OCI-LY1 (cell line): ENCODE results near the gene PRKCD.

Source experiments
- H2AFZ ChIP-seq: fragments of 200-600 bp; sonication (generic), shearing (Covaris generic); 2 replicates; pipeline ENCODE4 v1.6.0; 2014; ENCODE audit warnings: antibody characterized with exemption, mild to moderate bottlenecking, low read length
- H3F3A ChIP-seq: fragments of 200-600 bp; sonication (generic), shearing (Covaris generic); 2 replicates; pipeline ENCODE4 v1.6.0; 2014; ENCODE audit warnings: mild to moderate bottlenecking, antibody characterized with exemption, low read length, moderate library complexity; ENCODE audit not compliant: insufficient read depth
- H3K27ac ChIP-seq: fragments of 200-600 bp; sonication (generic); 2 replicates; pipeline ENCODE4 v1.5.1; 2014; ENCODE audit warnings: low read length, mixed run types, mild to moderate bottlenecking, low read depth; ENCODE audit not compliant: poor library complexity, severe bottlenecking
- H3K27me3 ChIP-seq: fragments of 200-600 bp; sonication (generic); 2 replicates; pipeline ENCODE4 v1.6.0; 2014; ENCODE audit warnings: antibody characterized with exemption, mild to moderate bottlenecking, low read length, moderate library complexity; ENCODE audit not compliant: insufficient read depth
- H3K36me3 ChIP-seq: fragments of 200-600 bp; sonication (generic); 2 replicates; pipeline ENCODE4 v1.6.1; 2014; ENCODE audit warnings: mild to moderate bottlenecking, antibody characterized with exemption, low read length, moderate library complexity, mixed read lengths; ENCODE audit not compliant: insufficient read depth
- H3K4me1 ChIP-seq: fragments of 200-600 bp; sonication (generic); 2 replicates; pipeline ENCODE4 v1.5.1; 2014; ENCODE audit warnings: mild to moderate bottlenecking, low read length, moderate library complexity; ENCODE audit not compliant: insufficient read depth, severe bottlenecking
- H3K4me2 ChIP-seq: fragments of 200-600 bp; sonication (generic), shearing (Covaris generic); 2 replicates; pipeline ENCODE4 v1.6.1; 2014; ENCODE audit warnings: low read length
- H3K4me3 ChIP-seq: fragments of 200-600 bp; sonication (generic); 2 replicates; pipeline ENCODE4 v1.5.1; 2014; ENCODE audit warnings: low read length, low read depth, mild to moderate bottlenecking, mixed read lengths; ENCODE audit not compliant: poor library complexity, severe bottlenecking
- H3K79me2 ChIP-seq: fragments of 200-600 bp; shearing (Covaris generic); 2 replicates; pipeline ENCODE4 v1.6.1; 2016; ENCODE audit warnings: mixed run types, low read length, mixed read lengths; ENCODE audit not compliant: insufficient read depth
- H3K9ac ChIP-seq: fragments of 200-600 bp; sonication (generic), shearing (Covaris generic); 2 replicates; pipeline ENCODE4 v1.6.1; 2014; ENCODE audit warnings: mild to moderate bottlenecking, low read length, mixed read lengths
- H3K9me2 ChIP-seq: fragments of 200-600 bp; sonication (generic), shearing (Covaris generic); 2 replicates; pipeline ENCODE4 v1.6.1; 2014; ENCODE audit warnings: low read depth, mild to moderate bottlenecking, low read length, mixed read lengths
- H3K9me3 ChIP-seq: fragments of 200-600 bp; shearing (Covaris generic); 2 replicates; pipeline ENCODE4 v1.6.1; 2014; ENCODE audit warnings: low read length, mixed read lengths
- H4K20me1 ChIP-seq: fragments of 200-600 bp; sonication (generic), shearing (Covaris generic); 2 replicates; pipeline ENCODE4 v1.6.0; 2016; ENCODE audit warnings: mild to moderate bottlenecking, low read length; ENCODE audit not compliant: insufficient read depth
- CTCF ChIP-seq: fragments of 200-600 bp; sonication (generic), shearing (Covaris generic); IDR thresholded peaks from 2 replicates; pipeline ENCODE4 v1.5.1; 2017; ENCODE audit warnings: mild to moderate bottlenecking, antibody characterized with exemption, low read length, moderate library complexity, mixed read lengths
- EZH2 ChIP-seq: fragments of 200-600 bp; sonication (generic), shearing (Covaris generic); IDR thresholded peaks from 2 replicates; pipeline ENCODE4 v1.8.0; 2017; ENCODE audit warnings: borderline replicate concordance, mixed run types, mild to moderate bottlenecking, antibody characterized with exemption, low read length, moderate library complexity, mixed read lengths

The PRKCD gene

GRCh38 chr3:53199834-53200233 lies 38.8 kb downstream of the PRKCD start:
- Histone ChIP-seq H3K9ac (no peak overlapping the region), H3K79me2 (0 out of 2 replicates have a peak, but pooled peaks cover 4% of the 10 kb centered on the region), H3F3A (no peaks in the 10 kb centered on the region), H3K4me1 (peaks cover 36% of the 10 kb centered on the region), H3K9me2 (no peaks in the 10 kb centered on the region), H3K4me2 (no peak overlapping the region), H3K36me3 (peaks cover 43% of the 10 kb centered on the region), H4K20me1 (no peaks in the 10 kb centered on the region), H3K27ac (peak overlapping the region; percentile 17), H3K27me3 (no peaks in the 10 kb centered on the region), H3K9me3 (no peaks in the 10 kb centered on the region), H3K4me3 (no peak overlapping the region), H2AFZ (no peak overlapping the region)
- TF ChIP-seq EZH2 (no peak), CTCF (peak; percentile 54)

- Histone ChIP-seq H3K9me2 (no peaks in the 10 kb centered on the region), H2AFZ (no peak overlapping the region), H3K27ac (no peak overlapping the region), H4K20me1 (no peaks in the 10 kb centered on the region), H3K79me2 (0 out of 2 replicates have a peak, but pooled peaks cover 4% of the 10 kb centered on the region), H3F3A (no peaks in the 10 kb centered on the region), H3K9ac (no peak overlapping the region), H3K4me1 (peaks cover 32% of the 10 kb centered on the region), H3K9me3 (no peaks in the 10 kb centered on the region), H3K27me3 (no peaks in the 10 kb centered on the region), H3K4me3 (no peak overlapping the region), H3K4me2 (no peak overlapping the region), H3K36me3 (peaks cover 45% of the 10 kb centered on the region)
- no peak for TF ChIP-seq CTCF
These were observed 39.8 kb downstream of the PRKCD start for GRCh38 chr3:53200501-53201498.

- Histone ChIP-seq H3K4me1 (peaks cover 17% of the 10 kb centered on the region), H3K4me3 (no peak overlapping the region), H3F3A (no peaks in the 10 kb centered on the region), H3K4me2 (no peak overlapping the region), H2AFZ (no peak overlapping the region), H3K9ac (no peak overlapping the region), H3K9me3 (peaks cover 2% of the 10 kb centered on the region), H3K27ac (no peak overlapping the region), H3K27me3 (no peaks in the 10 kb centered on the region), H3K79me2 (0 out of 2 replicates have a peak, but pooled peaks cover 4% of the 10 kb centered on the region), H4K20me1 (no peaks in the 10 kb centered on the region), H3K9me2 (no peaks in the 10 kb centered on the region), H3K36me3 (peaks cover 45% of the 10 kb centered on the region)
- no peak for TF ChIP-seq CTCF
- no peak for TF ChIP-seq EZH2
These were observed 41.5 kb downstream of the PRKCD start for GRCh38 chr3:53202331-53203015.
